Retinal pigment epithelial cell (primary cell): ENCODE results near the gene B3GALT2.

ENCODE experiments used
- DNase-seq: peaks from one replicate; pipeline ENCODE4 v3.0.0-alpha.2; 2010; ENCODE audit warnings: low read depth
- H3K4me3 ChIP-seq: 2 replicates; pipeline ENCODE4 v1.5.1; 2011; ENCODE audit warnings: mild to moderate bottlenecking, low read length, control low read depth, moderate library complexity
- CTCF ChIP-seq: conservative IDR thresholded peaks from 2 replicates; pipeline ENCODE4 v1.5.1; 2011; ENCODE audit warnings: low read depth, low read length, control low read depth, inconsistent platforms

Gene B3GALT2

GRCh38 chr1:193183019-193183627 lies 3.3 kb downstream of the B3GALT2 start:
- TF ChIP-seq CTCF = peak; percentile 78
- DNase-seq = no peak
- no peak overlapping the region for H3K4me3 ChIP-seq

GRCh38 chr1:193181985-193182384 lies 4.4 kb downstream of the B3GALT2 start:
- no peak overlapping the region for H3K4me3 ChIP-seq

DNA sequence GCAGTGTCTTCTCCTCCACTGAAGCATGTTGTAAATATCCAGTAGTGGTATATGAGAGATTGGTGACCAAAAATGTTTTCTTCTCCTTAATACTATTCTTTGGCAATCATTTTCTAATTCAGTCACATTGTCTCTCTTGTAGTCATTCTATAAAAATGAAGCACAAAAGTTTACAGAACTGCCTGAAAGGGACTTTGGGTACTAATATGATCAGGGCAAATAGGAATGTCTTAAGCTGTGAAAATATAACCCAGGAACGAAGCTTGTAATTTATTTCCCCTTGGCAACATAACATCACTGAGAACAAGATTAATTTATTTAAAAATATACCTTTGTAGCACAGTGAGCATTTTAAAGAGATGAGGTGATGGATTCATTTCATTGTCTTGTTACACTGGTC lies 4.9 kb downstream of the B3GALT2 start:
- no peak for DNase-seq
- TF ChIP-seq CTCF = no peak
- no peak overlapping the region for H3K4me3 ChIP-seq

More at GRCh38 chr1:193181985-193182384, 4.4 kb downstream of the B3GALT2 start:
- no peak for DNase-seq
- TF ChIP-seq CTCF = no peak

DNA sequence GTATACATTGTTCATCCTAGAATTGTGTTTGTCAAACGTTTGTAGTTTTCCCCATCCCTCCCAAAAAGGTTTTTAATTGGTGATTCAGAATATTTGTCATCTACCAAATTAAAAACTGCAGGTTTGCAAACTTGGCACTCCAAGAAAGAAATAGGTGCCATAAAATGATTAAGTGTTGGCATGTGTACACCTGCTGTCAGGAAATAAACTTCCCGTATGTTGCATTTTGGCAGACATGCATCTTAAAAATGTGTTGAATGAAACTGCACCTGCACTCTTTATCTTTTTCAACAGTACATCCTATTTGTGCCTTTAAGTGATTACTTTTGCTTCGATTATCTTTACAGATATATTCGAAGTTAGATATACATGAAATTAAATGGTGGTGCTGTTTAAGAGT lies 7.3 kb downstream of the B3GALT2 start:
- no peak for TF ChIP-seq CTCF
- no peak overlapping the region for H3K4me3 ChIP-seq
- DNase-seq = no peak

GRCh38 chr1:193176788-193177187 lies 9.6 kb downstream of the B3GALT2 start:
- no peak for TF ChIP-seq CTCF
- no peak for DNase-seq
- H3K4me3 ChIP-seq = no peak overlapping the region

DNA sequence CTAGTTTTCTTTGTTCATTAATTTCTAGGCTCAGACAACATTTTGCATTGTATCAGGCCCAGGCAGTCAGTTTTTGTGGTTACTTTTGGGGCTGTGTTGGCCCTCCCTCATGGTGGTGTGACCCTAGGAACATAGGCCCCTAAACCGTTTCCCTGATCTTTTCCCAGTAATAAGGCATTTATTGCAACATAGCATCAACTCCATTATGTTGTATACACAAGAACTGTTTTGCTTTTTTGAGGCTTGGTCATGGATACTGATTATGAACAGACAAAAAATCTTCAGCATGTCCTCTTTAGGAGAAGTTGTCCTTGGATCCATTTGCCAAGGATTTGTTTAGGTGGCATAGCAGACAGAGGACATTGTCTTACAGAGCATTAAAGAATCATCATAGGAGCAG lies 10.3 kb downstream of the B3GALT2 start:
- TF ChIP-seq CTCF = no peak
- no peak overlapping the region for H3K4me3 ChIP-seq
- no peak for DNase-seq

GRCh38 chr1:193157360-193157759 lies 29.1 kb downstream of the B3GALT2 start:
- no peak overlapping the region for H3K4me3 ChIP-seq
- DNase-seq = no peak
- TF ChIP-seq CTCF = no peak
